GM19193 (cell line): Measurements from ENCODE around the gene HBA1.
"Not testable (repeated sequence)": the region's sequence is repeated elsewhere in the genome, so short reads cannot be mapped to it uniquely, and the experiment has no call there.

Source experiments
- POLR2A ChIP-seq: IDR thresholded peaks from 4 replicates; pipeline ENCODE4 v1.6.1; 2011; ENCODE audit not compliant: insufficient read depth, insufficient read length; ENCODE audit errors: extremely low read depth

HBA1 gene

GRCh38 chr16:176477-177382 is at the start of gene HBA1:
Gene HBA1, plus strand, starts transcription at chr16:176680. Its CDS starts 37 bp downstream, at chr16:176717.
- TF ChIP-seq POLR2A, result not testable (repeated sequence)

- no peak for TF ChIP-seq POLR2A
These were observed 47.4 kb upstream of the HBA1 start for GRCh38 chr16:129075-129474.

- TF ChIP-seq POLR2A, result no peak
These were observed 45.8 kb upstream of the HBA1 start for GRCh38 chr16:130533-131173.

GRCh38 chr16:132120-132519 is 44.4 kb upstream of the HBA1 start:
- no peak for TF ChIP-seq POLR2A

- TF ChIP-seq POLR2A, result no peak
These were observed 42.8 kb upstream of the HBA1 start for GRCh38 chr16:133716-134115.

GRCh38 chr16:138049-138417 is 38.4 kb upstream of the HBA1 start:
- no peak for TF ChIP-seq POLR2A

GRCh38 chr16:140175-140857 is 36.2 kb upstream of the HBA1 start:
- no peak for TF ChIP-seq POLR2A

GRCh38 chr16:142405-142967 is 34.0 kb upstream of the HBA1 start:
- no peak for TF ChIP-seq POLR2A

GRCh38 chr16:143047-143446 is 33.4 kb upstream of the HBA1 start:
- TF ChIP-seq POLR2A, result no peak

- TF ChIP-seq POLR2A, result no peak
These were observed 33.0 kb upstream of the HBA1 start for GRCh38 chr16:143456-143855.

- no peak for TF ChIP-seq POLR2A
These were observed 31.7 kb upstream of the HBA1 start for GRCh38 chr16:144797-145252.

GRCh38 chr16:146646-147045 is 29.8 kb upstream of the HBA1 start:
- no peak for TF ChIP-seq POLR2A

- no peak for TF ChIP-seq POLR2A
These were observed 27.3 kb upstream of the HBA1 start for GRCh38 chr16:149024-149660.
